ENCODE measurements around the gene UBE2C.

GRCh38 chr20:45852326-45852725, 39.9 kb downstream of the UBE2C start:
- TF ChIP-seq POLR2AphosphoS5 (IDR thresholded peaks at IDR 0.05; ENCODE audit: insufficient read depth in 1 of 2, low read depth in 1 of 2) (no peak), POLR2A (IDR thresholded peaks at IDR 0.05) (no peak), CTCF (IDR thresholded peaks at IDR 0.05) (no peak)

Data from vagina (tissue), 2 donors.